H1 (cell line): Measurements from ENCODE around the gene C2orf72.

Source experiments
- CEBPB ChIP-seq: IDR thresholded peaks from 2 replicates; pipeline ENCODE4 v1.6.1; 2012; ENCODE audit warnings: low read depth, low read length
- CHD2 ChIP-seq: IDR thresholded peaks from 2 replicates; pipeline ENCODE4 v1.6.1; 2012; ENCODE audit warnings: low read length, improper control_type of control experiment
- CTCF ChIP-seq, 3 experiments: IDR thresholded peaks; 1 replicate in 2 of 3; 2 replicates in 1 of 3; pipeline versions ENCODE4 v1.5.1 to v1.6.1; 2011; ENCODE audit warnings: low read length in 3 of 3, mild to moderate bottlenecking in 3 of 3, inconsistent platforms in 2 of 3, low read depth in 1 of 3, moderate library complexity in 1 of 3; ENCODE audit not compliant: insufficient read depth in 1 of 3; ENCODE audit errors: control extremely low read depth in 1 of 3
- HDAC2 ChIP-seq, 2 experiments: fragments of 300-600 bp in 1 of 2; sonication (generic) in 1 of 2; IDR thresholded peaks; 2 replicates each; pipeline ENCODE4 v1.6.1; 2011 to 2012; ENCODE audit warnings: low read depth in 2 of 2, low read length in 2 of 2, mild to moderate bottlenecking in 2 of 2, moderate library complexity in 2 of 2, borderline replicate concordance in 1 of 2, inconsistent platforms in 1 of 2
- KDM4A ChIP-seq: IDR thresholded peaks from one replicate; pipeline ENCODE4 v1.7.1; 2012; ENCODE audit warnings: low read depth, mild to moderate bottlenecking, moderate library complexity, low read length, inconsistent platforms; ENCODE audit not compliant: severe bottlenecking
- NANOG ChIP-seq: IDR thresholded peaks from 2 replicates; pipeline ENCODE4 v1.6.1; 2011; ENCODE audit warnings: low read length, low read depth, mild to moderate bottlenecking, inconsistent platforms; ENCODE audit not compliant: insufficient read depth, poor library complexity, severe bottlenecking
- RAD21 ChIP-seq, 2 experiments: IDR thresholded peaks in 1 of 2; conservative IDR thresholded peaks in 1 of 2; 2 replicates each; pipeline ENCODE4 v1.6.1; 2011; ENCODE audit warnings: low read depth in 2 of 2, low read length in 2 of 2, improper control_type of control experiment in 1 of 2, inconsistent platforms in 1 of 2, mild to moderate bottlenecking in 1 of 2, moderate library complexity in 1 of 2
- RBBP5 ChIP-seq: IDR thresholded peaks from 2 replicates; pipeline ENCODE4 v1.7.1; 2012; ENCODE audit warnings: low read depth, mild to moderate bottlenecking, inconsistent platforms, low read length, moderate library complexity, borderline replicate concordance
- RFX5 ChIP-seq: IDR thresholded peaks from 2 replicates; pipeline ENCODE4 v1.6.1; 2011; ENCODE audit warnings: low read depth, low read length, improper control_type of control experiment, borderline replicate concordance
- SP1 ChIP-seq: IDR thresholded peaks from 2 replicates; pipeline ENCODE4 v1.6.1; 2011; ENCODE audit warnings: low read depth, low read length
- ZNF274 ChIP-seq: IDR thresholded peaks from 2 replicates; pipeline ENCODE4 v1.7.0; 2012; ENCODE audit warnings: low read length, borderline replicate concordance; ENCODE audit errors: extremely low read depth

DNA sequence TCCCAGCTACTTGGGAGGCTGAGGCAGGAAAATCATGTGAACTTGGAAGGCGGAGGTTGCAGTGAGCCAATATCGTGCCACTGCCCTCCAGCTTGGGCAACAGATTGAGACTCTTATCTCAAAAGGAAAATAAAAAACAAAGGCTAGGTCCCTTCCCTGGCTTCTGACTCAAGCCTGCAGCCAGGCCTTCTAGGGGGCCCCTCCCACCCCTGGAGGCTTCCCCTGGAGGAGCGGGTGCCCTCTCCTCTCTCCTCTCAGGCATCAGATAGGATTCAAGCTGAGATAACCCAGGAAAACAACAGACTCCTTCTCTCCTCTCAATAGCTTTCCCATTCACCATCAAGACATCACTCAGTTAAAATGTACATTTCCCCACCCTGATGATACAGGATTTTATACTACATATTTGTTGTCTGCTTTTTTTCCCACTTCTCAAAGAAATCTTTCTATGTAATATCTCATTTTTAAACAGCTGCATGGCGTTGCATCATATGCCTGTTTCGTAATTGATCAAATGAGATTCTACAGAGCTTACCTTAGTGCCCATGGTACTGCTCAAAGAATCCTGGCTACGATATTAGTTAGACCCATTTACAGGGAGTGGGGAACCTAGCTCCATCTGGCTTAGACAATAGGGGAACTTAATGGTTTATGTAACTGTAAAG is 20.6 kb upstream of the C2orf72 start:
- no peak for TF ChIP-seq HDAC2 (IDR thresholded peaks at IDR 0.05; ENCODE audit: borderline replicate concordance in 1 of 2, low read depth in 2 of 2, low read length in 2 of 2)
- TF ChIP-seq CTCF (IDR thresholded peaks at IDR 0.05; ENCODE audit: control extremely low read depth in 1 of 3, insufficient read depth in 1 of 3, low read depth in 1 of 3, low read length in 3 of 3), result no peak
- no peak for TF ChIP-seq CEBPB
- no peak for TF ChIP-seq RFX5
- no peak for TF ChIP-seq RBBP5
- TF ChIP-seq NANOG, result no peak
- no peak for TF ChIP-seq KDM4A
- no peak for TF ChIP-seq RAD21 (IDR thresholded peaks at IDR 0.05 in 1 of 2, conservative IDR thresholded peaks at IDR 0.05 in 1 of 2; ENCODE audit: low read depth in 2 of 2, low read length in 2 of 2)
- TF ChIP-seq ZNF274, result no peak
- no peak for TF ChIP-seq SP1
- TF ChIP-seq CHD2, result no peak
